Body of pancreas (tissue), 4 donors: ENCODE results near the gene FRMPD4.

Source experiments
- CTCF ChIP-seq, 7 experiments: fragments of 450-650 bp in 4 of 7; fragments of 200-600 bp in 3 of 7; sonication (generic) in 3 of 7; IDR thresholded peaks; one replicate each; pipeline ENCODE4 v1.5.1; 2016 to 2019; ENCODE audit warnings: antibody characterized with exemption in 7 of 7
- POLR2A ChIP-seq, 3 donors: fragments of 450-650 bp; IDR thresholded peaks; one replicate each; pipeline ENCODE4 v1.6.1; 2016; ENCODE audit warnings: antibody characterized with exemption in 3 of 3, mild to moderate bottlenecking in 2 of 3

- TF ChIP-seq CTCF (IDR thresholded peaks at IDR 0.05) = no peak
- TF ChIP-seq POLR2A (IDR thresholded peaks at IDR 0.05) = no peak
Observed at GRCh38 chrX:12153317-12153716, 15.0 kb downstream of the FRMPD4 start.
